Measurements from ENCODE around the gene GJD2.

DNA sequence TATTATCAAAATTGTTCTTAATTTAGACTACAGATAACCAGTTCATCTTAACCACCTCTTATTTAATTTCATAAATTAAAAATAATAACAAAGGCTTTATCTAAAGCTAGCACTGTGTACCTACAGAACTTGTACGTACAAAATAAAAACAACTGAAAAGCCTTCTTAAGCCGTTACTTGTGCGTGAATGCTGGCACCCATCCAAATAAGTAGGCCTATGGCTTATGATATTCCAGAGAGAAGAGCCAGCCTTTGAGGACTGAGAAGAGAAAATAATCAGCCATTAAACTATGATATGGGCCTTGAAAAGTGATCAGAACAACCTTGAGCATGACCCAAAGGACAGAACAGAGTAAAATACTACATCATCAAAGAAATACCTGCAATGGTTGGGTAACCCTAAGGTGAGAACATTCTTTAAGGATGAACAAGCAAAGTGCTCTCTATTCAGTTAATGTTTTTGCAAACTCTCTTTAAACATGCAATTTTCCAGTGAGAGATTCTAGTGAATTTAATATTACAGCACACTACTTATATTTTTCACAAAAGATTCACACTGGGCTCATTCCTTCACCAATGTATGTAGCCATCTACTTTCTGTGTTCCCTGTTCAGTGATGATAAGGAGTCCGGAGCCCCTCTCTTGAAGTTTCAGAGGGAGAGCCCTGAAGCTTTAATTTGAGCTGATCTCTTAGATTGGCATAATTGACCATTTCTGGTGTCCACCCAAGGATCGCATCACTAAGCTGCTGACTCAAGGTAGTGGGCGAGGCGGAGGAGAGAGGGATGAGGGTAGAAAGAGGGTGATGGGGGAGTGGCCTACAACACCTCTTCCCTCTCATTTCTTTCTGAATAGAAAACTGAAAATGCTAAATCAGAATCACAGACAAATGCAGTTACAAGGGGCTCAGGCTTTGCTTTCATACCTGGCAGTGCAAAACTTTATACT lies 48.3 kb upstream of the GJD2 start:
- TF ChIP-seq, protein P1, sequence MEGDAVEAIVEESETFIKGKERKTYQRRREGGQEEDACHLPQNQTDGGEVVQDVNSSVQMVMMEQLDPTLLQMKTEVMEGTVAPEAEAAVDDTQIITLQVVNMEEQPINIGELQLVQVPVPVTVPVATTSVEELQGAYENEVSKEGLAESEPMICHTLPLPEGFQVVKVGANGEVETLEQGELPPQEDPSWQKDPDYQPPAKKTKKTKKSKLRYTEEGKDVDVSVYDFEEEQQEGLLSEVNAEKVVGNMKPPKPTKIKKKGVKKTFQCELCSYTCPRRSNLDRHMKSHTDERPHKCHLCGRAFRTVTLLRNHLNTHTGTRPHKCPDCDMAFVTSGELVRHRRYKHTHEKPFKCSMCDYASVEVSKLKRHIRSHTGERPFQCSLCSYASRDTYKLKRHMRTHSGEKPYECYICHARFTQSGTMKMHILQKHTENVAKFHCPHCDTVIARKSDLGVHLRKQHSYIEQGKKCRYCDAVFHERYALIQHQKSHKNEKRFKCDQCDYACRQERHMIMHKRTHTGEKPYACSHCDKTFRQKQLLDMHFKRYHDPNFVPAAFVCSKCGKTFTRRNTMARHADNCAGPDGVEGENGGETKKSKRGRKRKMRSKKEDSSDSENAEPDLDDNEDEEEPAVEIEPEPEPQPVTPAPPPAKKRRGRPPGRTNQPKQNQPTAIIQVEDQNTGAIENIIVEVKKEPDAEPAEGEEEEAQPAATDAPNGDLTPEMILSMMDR (IDR thresholded peaks at IDR 0.05), result no peak
- TF ChIP-seq POLR2A (IDR thresholded peaks at IDR 0.05), result no peak
